Neural cell (in vitro differentiated cells): ENCODE measurements around the gene DENND5A. TPM values are rescaled to one million over a fixed set of nuclear protein-coding genes. Genes with fewer than 3 reads are reported as not detected.

Experiments used
- H2AFZ ChIP-seq: fragments of 200-600, 300-800 bp; sonication (generic), shearing (Covaris generic); 2 replicates; pipeline ENCODE4 v1.6.0; 2014; ENCODE audit warnings: low read depth, mild to moderate bottlenecking, antibody characterized with exemption, low read length, moderate library complexity
- H3F3A ChIP-seq: fragments of 200-600 bp; shearing (Covaris generic); 2 replicates; pipeline ENCODE4 v1.6.1; 2016; ENCODE audit warnings: mild to moderate bottlenecking, moderate library complexity, mixed read lengths, antibody characterized with exemption, low read length; ENCODE audit not compliant: insufficient read depth, poor library complexity, severe bottlenecking
- H3K27ac ChIP-seq: fragments of 200-600, 300-800 bp; sonication (generic), shearing (Covaris generic); 2 replicates; pipeline ENCODE4 v1.5.1; 2014; ENCODE audit warnings: mild to moderate bottlenecking, low read length, moderate library complexity
- H3K27me3 ChIP-seq: fragments of 300-800, 200-600 bp; sonication (generic), shearing (Covaris generic); 2 replicates; pipeline ENCODE4 v1.6.0; 2014; ENCODE audit warnings: mild to moderate bottlenecking, low read depth, low read length, moderate library complexity; ENCODE audit not compliant: insufficient read depth
- H3K36me3 ChIP-seq: fragments of 300-800, 200-600 bp; sonication (generic), shearing (Covaris generic); 2 replicates; pipeline ENCODE4 v1.5.1; 2014; ENCODE audit warnings: mild to moderate bottlenecking, antibody characterized with exemption, low read length, moderate library complexity; ENCODE audit not compliant: insufficient read depth
- H3K4me2 ChIP-seq: fragments of 300-800, 200-600 bp; sonication (generic), shearing (Covaris generic); 2 replicates; pipeline ENCODE4 v1.6.0; 2014; ENCODE audit warnings: mild to moderate bottlenecking, low read length
- H3K4me3 ChIP-seq: fragments of 300-800, 200-600 bp; sonication (generic), shearing (Covaris generic); 2 replicates; pipeline ENCODE4 v1.5.1; 2014; ENCODE audit warnings: mild to moderate bottlenecking, low read length, moderate library complexity
- H3K79me2 ChIP-seq: fragments of 200-600 bp; shearing (Covaris generic); replicated peaks from 2 replicates; pipeline ENCODE4 v1.6.0; 2014; ENCODE audit warnings: mild to moderate bottlenecking, low read length, moderate library complexity; ENCODE audit not compliant: insufficient read depth
- H3K9ac ChIP-seq: fragments of 300-800, 200-600 bp; sonication (generic), shearing (Covaris generic); 2 replicates; pipeline ENCODE4 v1.6.1; 2016; ENCODE audit warnings: mild to moderate bottlenecking, low read length, mixed read lengths
- H3K9me2 ChIP-seq: fragments of 200-600 bp; shearing (Covaris generic); 2 replicates; pipeline ENCODE4 v1.6.1; 2016; ENCODE audit warnings: mild to moderate bottlenecking, low read length, mixed read lengths; ENCODE audit not compliant: insufficient read depth
- H3K9me3 ChIP-seq: fragments of 200-600, 300-800 bp; sonication (generic), shearing (Covaris generic); 2 replicates; pipeline ENCODE4 v1.6.1; 2016; ENCODE audit warnings: mild to moderate bottlenecking, mixed run types, low read length, moderate library complexity, mixed read lengths
- H4K20me1 ChIP-seq: fragments of 200-600 bp; shearing (Covaris generic); 2 replicates; pipeline ENCODE4 v1.6.1; 2016; ENCODE audit warnings: mild to moderate bottlenecking, mixed run types; ENCODE audit not compliant: insufficient read depth
- CTCF ChIP-seq: fragments of 450-650 bp; IDR thresholded peaks from 2 replicates; pipeline ENCODE4 v1.5.1; 2014; ENCODE audit warnings: antibody characterized with exemption, mild to moderate bottlenecking, moderate library complexity; ENCODE audit not compliant: poor library complexity, severe bottlenecking
- EP300 ChIP-seq: fragments of 450-650 bp; conservative IDR thresholded peaks from 2 replicates; pipeline ENCODE4 v1.6.1; 2014; ENCODE audit warnings: antibody characterized with exemption, mild to moderate bottlenecking, moderate library complexity; ENCODE audit not compliant: poor library complexity, severe bottlenecking
- EZH2 ChIP-seq: fragments of 200-600, 300-800 bp; shearing (Covaris generic), sonication (generic); IDR thresholded peaks from 2 replicates; pipeline ENCODE4 v1.6.1; 2014; ENCODE audit warnings: antibody characterized with exemption, low read length, borderline replicate concordance, mild to moderate bottlenecking; ENCODE audit not compliant: insufficient read depth, poor library complexity, severe bottlenecking
- MXI1 ChIP-seq: fragments of 450-650 bp; conservative IDR thresholded peaks from 2 replicates; pipeline ENCODE4 v1.6.1; 2014; ENCODE audit warnings: antibody characterized with exemption, mild to moderate bottlenecking; ENCODE audit not compliant: poor library complexity, severe bottlenecking
- POLR2AphosphoS5 ChIP-seq: IDR thresholded peaks from 2 replicates; pipeline ENCODE4 v1.6.1; 2012
- RAD21 ChIP-seq: fragments of 450-650 bp; conservative IDR thresholded peaks from 2 replicates; pipeline ENCODE4 v1.6.1; 2014; ENCODE audit warnings: antibody characterized with exemption, mild to moderate bottlenecking, moderate library complexity
- SMC3 ChIP-seq: fragments of 450-650 bp; conservative IDR thresholded peaks from 2 replicates; pipeline ENCODE4 v1.6.1; 2014; ENCODE audit warnings: antibody characterized with exemption, mild to moderate bottlenecking, moderate library complexity; ENCODE audit not compliant: poor library complexity
- TAF1 ChIP-seq: IDR thresholded peaks from 2 replicates; pipeline ENCODE4 v1.6.1; 2012; ENCODE audit warnings: low read depth
- polyA plus RNA-seq: library from polyadenylated mRNA; depleted of rRNA; stranded (reverse); fragments of >200 nt; gene quantifications from 2 replicates; pipeline ENCODE4 v1.2.3, GENCODE V29; 2014
- TF ChIP-seq, protein P1 (sequence below): IDR thresholded peaks from 2 replicates; pipeline ENCODE4 v1.6.1; 2012; ENCODE audit warnings: borderline replicate concordance

DENND5A gene
- polyA plus RNA-seq, 1 donor from 2014 or later: 75.6 TPM

GRCh38 chr11:9177438-9178091, 87.6 kb downstream of the DENND5A start:
- Histone ChIP-seq H3K9me3 (no peaks in the 10 kb centered on the region), H4K20me1 (no peaks in the 10 kb centered on the region), H3K36me3 (peaks cover 5% of the 10 kb centered on the region), H3K9ac (no peak overlapping the region), H3F3A (no peaks in the 10 kb centered on the region), H3K27ac (no peak overlapping the region), H3K4me3 (no peak overlapping the region), H3K27me3 (no peaks in the 10 kb centered on the region), H3K4me2 (no peak overlapping the region), H3K79me2 (no peaks in the 10 kb centered on the region), H2AFZ (no peak overlapping the region), H3K9me2 (no peaks in the 10 kb centered on the region)
- TF ChIP-seq TAF1 (no peak), RAD21 (no peak), EZH2 (no peak), POLR2AphosphoS5 (no peak), EP300 (no peak), CTCF (no peak), SMC3 (no peak), MXI1 (no peak)
- TF ChIP-seq, protein P1, sequence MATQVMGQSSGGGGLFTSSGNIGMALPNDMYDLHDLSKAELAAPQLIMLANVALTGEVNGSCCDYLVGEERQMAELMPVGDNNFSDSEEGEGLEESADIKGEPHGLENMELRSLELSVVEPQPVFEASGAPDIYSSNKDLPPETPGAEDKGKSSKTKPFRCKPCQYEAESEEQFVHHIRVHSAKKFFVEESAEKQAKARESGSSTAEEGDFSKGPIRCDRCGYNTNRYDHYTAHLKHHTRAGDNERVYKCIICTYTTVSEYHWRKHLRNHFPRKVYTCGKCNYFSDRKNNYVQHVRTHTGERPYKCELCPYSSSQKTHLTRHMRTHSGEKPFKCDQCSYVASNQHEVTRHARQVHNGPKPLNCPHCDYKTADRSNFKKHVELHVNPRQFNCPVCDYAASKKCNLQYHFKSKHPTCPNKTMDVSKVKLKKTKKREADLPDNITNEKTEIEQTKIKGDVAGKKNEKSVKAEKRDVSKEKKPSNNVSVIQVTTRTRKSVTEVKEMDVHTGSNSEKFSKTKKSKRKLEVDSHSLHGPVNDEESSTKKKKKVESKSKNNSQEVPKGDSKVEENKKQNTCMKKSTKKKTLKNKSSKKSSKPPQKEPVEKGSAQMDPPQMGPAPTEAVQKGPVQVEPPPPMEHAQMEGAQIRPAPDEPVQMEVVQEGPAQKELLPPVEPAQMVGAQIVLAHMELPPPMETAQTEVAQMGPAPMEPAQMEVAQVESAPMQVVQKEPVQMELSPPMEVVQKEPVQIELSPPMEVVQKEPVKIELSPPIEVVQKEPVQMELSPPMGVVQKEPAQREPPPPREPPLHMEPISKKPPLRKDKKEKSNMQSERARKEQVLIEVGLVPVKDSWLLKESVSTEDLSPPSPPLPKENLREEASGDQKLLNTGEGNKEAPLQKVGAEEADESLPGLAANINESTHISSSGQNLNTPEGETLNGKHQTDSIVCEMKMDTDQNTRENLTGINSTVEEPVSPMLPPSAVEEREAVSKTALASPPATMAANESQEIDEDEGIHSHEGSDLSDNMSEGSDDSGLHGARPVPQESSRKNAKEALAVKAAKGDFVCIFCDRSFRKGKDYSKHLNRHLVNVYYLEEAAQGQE: no peak

DNA sequence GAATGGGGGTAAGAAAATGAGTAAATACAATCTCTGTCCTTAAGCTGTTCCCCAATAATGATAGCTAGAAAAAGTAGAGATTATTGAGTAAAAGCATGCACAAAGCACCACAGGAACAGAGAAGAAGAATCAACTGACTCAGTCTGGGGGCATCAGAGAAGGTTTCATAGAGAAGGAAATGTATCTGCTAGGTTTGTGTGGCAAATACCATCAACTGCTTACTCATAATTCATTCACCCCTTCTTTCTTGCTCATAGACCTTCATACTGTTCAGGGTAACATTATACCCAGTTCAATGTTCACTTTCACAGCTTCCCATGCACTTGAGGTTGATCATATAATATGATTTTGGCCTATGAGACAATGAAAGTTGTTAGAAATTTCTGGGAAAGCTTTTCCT, 88.6 kb downstream of the DENND5A start:
- Histone ChIP-seq H3K4me2 (no peak overlapping the region), H3K9ac (no peak overlapping the region), H3F3A (no peaks in the 10 kb centered on the region), H3K36me3 (peaks cover 5% of the 10 kb centered on the region), H3K27ac (no peak overlapping the region), H3K79me2 (no peaks in the 10 kb centered on the region), H3K9me2 (no peaks in the 10 kb centered on the region), H3K27me3 (no peaks in the 10 kb centered on the region), H4K20me1 (no peaks in the 10 kb centered on the region), H3K9me3 (no peaks in the 10 kb centered on the region), H2AFZ (no peak overlapping the region), H3K4me3 (no peak overlapping the region)
- TF ChIP-seq SMC3 (no peak), EZH2 (no peak), EP300 (no peak), MXI1 (no peak), RAD21 (no peak), CTCF (no peak), TAF1 (no peak), POLR2AphosphoS5 (no peak)
- TF ChIP-seq, protein P1: no peak
